ENCODE measurements around the gene WDR41.

DNA sequence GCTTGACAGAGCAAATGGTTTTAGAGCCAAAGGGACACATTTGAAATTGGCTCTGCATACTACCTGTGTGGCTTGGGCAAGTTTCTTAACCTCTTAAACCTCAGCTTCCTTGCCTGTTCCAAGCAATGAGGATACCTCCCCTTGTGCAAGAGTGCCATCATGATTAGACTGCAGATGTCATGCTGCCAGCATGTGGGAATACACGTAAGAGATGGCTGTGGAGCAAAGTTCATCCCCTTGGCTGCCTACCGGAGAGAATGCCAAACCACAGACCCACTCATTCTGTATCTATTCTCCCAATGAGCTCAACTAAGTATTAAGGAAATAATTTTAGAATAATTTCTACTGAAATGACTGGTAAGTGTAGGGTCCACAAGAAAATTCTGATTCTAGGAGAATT, 101.3 kb downstream of the WDR41 start:
- TF ChIP-seq, protein P1, sequence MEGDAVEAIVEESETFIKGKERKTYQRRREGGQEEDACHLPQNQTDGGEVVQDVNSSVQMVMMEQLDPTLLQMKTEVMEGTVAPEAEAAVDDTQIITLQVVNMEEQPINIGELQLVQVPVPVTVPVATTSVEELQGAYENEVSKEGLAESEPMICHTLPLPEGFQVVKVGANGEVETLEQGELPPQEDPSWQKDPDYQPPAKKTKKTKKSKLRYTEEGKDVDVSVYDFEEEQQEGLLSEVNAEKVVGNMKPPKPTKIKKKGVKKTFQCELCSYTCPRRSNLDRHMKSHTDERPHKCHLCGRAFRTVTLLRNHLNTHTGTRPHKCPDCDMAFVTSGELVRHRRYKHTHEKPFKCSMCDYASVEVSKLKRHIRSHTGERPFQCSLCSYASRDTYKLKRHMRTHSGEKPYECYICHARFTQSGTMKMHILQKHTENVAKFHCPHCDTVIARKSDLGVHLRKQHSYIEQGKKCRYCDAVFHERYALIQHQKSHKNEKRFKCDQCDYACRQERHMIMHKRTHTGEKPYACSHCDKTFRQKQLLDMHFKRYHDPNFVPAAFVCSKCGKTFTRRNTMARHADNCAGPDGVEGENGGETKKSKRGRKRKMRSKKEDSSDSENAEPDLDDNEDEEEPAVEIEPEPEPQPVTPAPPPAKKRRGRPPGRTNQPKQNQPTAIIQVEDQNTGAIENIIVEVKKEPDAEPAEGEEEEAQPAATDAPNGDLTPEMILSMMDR (IDR thresholded peaks at IDR 0.05; ENCODE audit: insufficient read depth, low read length) = no peak
- TF ChIP-seq POLR2AphosphoS5 (IDR thresholded peaks at IDR 0.05; ENCODE audit: low read depth) = no peak
